SJCRH30 (cell line): ENCODE measurements around the gene SERP2. TPM values are rescaled to one million over a fixed set of nuclear protein-coding genes. Genes with fewer than 3 reads are reported as not detected.

Experiments used
- DNase-seq, 2 experiments: peaks; one replicate each; pipeline ENCODE4 v3.0.0-alpha.2; 2015 to 2020
- H3K27ac ChIP-seq: fragments of 250-450 bp; sonication (Bioruptor Pico); 2 replicates; pipeline ENCODE4 v1.5.1; 2020; ENCODE audit warnings: mild to moderate bottlenecking, moderate library complexity
- H3K27me3 ChIP-seq: fragments of 250-450 bp; sonication (Bioruptor Pico); 2 replicates; pipeline ENCODE4 v1.5.1; 2020; ENCODE audit warnings: mild to moderate bottlenecking, moderate library complexity
- H3K36me3 ChIP-seq: fragments of 250-450 bp; sonication (Bioruptor Pico); 2 replicates; pipeline ENCODE4 v1.5.1; 2020; ENCODE audit warnings: mild to moderate bottlenecking, moderate library complexity
- H3K4me1 ChIP-seq: fragments of 250-450 bp; sonication (Bioruptor Pico); 2 replicates; pipeline ENCODE4 v1.5.1; 2020; ENCODE audit warnings: mild to moderate bottlenecking, moderate library complexity
- H3K4me3 ChIP-seq: fragments of 250-450 bp; sonication (Bioruptor Pico); 2 replicates; pipeline ENCODE4 v1.5.1; 2020; ENCODE audit warnings: mild to moderate bottlenecking, moderate library complexity
- H3K9me3 ChIP-seq: fragments of 250-450 bp; sonication (Bioruptor Pico); replicated peaks from 2 replicates; pipeline ENCODE4 v1.5.1; 2020; ENCODE audit warnings: mild to moderate bottlenecking, moderate library complexity
- total RNA-seq: library from RNA; depleted of rRNA; stranded (reverse); fragments of >200 nt; shearing (Covaris generic); gene quantifications from 2 replicates; pipeline ENCODE4 v1.2.3, GENCODE V29; 2014

Gene SERP2
- total RNA-seq, 1 experiment from 2014 or later: not detected

DNA sequence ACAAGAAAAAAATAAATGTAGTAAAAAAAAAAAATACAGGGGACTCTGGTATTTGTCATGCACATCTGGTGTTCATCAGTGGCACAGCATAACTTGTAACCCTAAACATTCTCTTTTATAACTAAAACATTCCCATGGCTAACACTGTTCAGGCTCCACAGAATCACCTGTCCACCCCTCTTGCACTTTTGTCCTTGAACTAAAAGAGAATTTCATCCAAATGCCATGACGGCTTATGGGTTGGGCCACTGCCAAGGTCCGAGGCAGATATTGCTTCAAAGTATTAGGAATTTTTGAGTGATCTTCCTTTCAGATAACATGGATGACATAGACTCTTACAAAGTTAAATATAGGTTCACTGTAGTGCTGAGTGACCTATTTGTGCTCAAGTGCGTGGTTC, 25.7 kb upstream of the SERP2 start:
- no peaks in the 10 kb centered on the region for H3K36me3 ChIP-seq
- DNase-seq: no peak
- no peak overlapping the region for H3K27ac ChIP-seq
- H3K9me3 ChIP-seq: no peaks in the 10 kb centered on the region
- H3K4me1 ChIP-seq: no peaks in the 10 kb centered on the region
- 0 out of 2 replicates have a peak, but pooled peaks cover 4% of the 10 kb centered on the region for H3K27me3 ChIP-seq
- H3K4me3 ChIP-seq: no peak overlapping the region

DNA sequence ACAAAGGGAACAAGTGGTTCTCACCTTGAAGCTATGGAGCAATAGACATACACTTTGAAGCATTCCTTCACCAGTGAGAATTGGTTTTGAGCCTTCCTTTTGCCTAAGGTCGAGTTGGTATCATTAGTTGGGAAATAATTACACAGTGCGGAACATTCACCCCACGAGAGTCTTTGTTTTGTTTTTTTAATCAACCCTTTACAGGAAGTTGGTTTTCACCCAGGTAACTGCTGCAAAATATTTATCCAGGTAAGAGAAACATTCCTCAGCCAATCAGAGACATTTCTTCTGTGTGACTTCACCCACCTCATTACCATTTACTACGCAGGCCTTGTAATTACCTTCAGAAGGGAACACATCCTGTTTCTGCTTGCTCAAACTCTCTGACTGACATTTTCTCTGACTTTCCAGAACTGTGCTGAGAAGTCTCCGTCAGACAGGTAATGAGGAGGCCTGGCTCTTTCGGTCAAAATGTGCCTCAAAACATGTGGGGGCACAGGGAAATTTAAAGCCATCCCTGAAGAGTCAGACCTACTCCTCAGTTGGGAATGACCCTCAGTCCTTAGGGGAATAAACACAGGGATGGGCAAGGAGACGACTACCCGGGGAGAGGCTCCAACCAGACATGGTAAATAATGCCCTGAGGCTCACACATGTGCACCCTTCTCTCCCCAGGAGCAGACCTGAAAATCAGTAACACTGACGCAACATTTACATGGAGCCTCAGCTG, 22.7 kb upstream of the SERP2 start:
- no peak for DNase-seq

DNA sequence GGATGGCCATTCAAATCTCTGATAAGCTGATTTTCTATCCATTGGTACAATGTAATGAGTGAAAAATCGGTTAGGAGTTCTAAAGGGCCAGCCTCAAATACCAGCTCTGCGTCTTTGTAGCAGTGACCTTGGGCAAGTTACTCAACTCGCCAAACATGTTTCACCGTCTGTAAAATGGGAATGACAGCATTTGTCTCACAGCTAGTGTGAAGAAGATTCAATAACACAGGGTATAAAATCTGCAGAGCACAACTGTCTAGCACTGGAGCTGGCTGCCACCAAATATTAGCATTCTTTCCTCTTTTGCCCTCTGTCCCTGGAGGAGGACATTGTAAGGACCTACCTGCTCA, 22.1 kb upstream of the SERP2 start:
- DNase-seq: no peak
- Histone ChIP-seq H3K27ac (no peak overlapping the region), H3K36me3 (no peaks in the 10 kb centered on the region), H3K4me3 (no peak overlapping the region), H3K4me1 (no peaks in the 10 kb centered on the region), H3K9me3 (no peaks in the 10 kb centered on the region), H3K27me3 (0 out of 2 replicates have a peak, but pooled peaks cover 4% of the 10 kb centered on the region)

More for the DNA sequence above, 22.7 kb upstream of the SERP2 start:
- Histone ChIP-seq H3K9me3 (no peaks in the 10 kb centered on the region), H3K4me3 (no peak overlapping the region), H3K27me3 (0 out of 2 replicates have a peak, but pooled peaks cover 4% of the 10 kb centered on the region), H3K36me3 (no peaks in the 10 kb centered on the region), H3K27ac (no peak overlapping the region), H3K4me1 (no peaks in the 10 kb centered on the region)

DNA sequence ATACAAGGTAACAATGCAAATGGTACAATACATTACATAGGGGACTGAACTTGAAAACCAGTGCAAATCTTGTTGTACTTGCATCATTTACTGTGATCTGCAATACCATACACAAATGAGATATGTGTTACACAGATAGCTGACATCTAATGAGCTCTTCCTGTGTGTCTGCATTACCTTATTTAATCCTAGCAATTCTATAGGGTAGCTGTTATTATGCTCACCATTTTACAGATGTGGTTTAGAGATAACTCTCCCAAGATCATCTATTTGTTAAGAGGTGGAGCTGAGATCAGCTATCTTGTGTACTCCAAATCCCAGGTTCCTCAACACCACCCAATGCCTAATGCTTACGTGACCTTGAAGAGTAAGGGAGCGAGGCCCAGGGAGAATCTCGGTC, 21.4 kb upstream of the SERP2 start:
- no peaks in the 10 kb centered on the region for H3K9me3 ChIP-seq
- H3K4me1 ChIP-seq: no peaks in the 10 kb centered on the region
- H3K27me3 ChIP-seq: 0 out of 2 replicates have a peak, but pooled peaks cover 4% of the 10 kb centered on the region
- no peak for DNase-seq
- no peaks in the 10 kb centered on the region for H3K36me3 ChIP-seq
- no peak overlapping the region for H3K27ac ChIP-seq
- no peak overlapping the region for H3K4me3 ChIP-seq

DNA sequence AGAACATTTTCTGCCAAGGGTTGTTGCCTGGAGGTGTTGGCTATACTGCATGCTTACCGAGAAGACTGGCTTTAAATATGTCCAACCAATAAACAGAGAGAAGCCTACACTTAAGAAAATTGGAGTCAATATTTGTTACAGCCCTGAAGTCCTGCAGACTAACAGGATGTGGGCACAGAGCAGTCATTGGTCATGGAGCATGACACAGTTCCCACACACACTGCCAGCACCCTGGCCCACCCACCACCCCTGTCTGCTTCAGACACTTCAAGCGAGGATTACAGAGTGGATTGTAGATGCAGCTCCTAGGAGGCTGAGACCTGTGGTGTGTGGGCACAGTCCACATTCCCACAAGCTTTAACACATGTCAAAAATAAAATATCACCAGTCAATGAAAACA, 21.0 kb upstream of the SERP2 start:
- H3K9me3 ChIP-seq: no peaks in the 10 kb centered on the region
- no peak overlapping the region for H3K4me3 ChIP-seq
- H3K4me1 ChIP-seq: no peaks in the 10 kb centered on the region
- 0 out of 2 replicates have a peak, but pooled peaks cover 4% of the 10 kb centered on the region for H3K27me3 ChIP-seq
- DNase-seq: no peak
- no peaks in the 10 kb centered on the region for H3K36me3 ChIP-seq
- H3K27ac ChIP-seq: no peak overlapping the region

DNA sequence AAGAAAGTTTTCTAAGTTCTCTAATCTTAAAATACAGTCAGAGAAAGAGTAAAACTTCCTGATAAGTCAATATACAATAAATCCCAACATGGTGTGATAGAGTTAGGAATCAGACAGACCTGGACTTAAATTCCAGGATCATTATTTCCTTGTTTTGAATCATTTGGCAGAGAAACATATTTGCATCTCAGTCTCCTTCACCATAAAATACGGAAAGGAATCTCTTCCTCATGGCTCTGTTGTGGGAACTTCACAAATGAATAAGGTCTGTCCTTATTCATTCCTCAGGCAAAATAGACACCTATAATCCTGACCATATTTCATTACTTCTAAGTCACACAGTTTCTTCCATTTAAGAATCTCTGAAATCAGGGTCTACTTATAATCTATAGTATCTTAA, 19.3 kb upstream of the SERP2 start:
- no peak for DNase-seq
- H3K9me3 ChIP-seq: no peaks in the 10 kb centered on the region
- H3K4me3 ChIP-seq: no peak overlapping the region
- no peak overlapping the region for H3K27ac ChIP-seq
- H3K4me1 ChIP-seq: no peaks in the 10 kb centered on the region
- 0 out of 2 replicates have a peak, but pooled peaks cover 4% of the 10 kb centered on the region for H3K27me3 ChIP-seq
- no peaks in the 10 kb centered on the region for H3K36me3 ChIP-seq

DNA sequence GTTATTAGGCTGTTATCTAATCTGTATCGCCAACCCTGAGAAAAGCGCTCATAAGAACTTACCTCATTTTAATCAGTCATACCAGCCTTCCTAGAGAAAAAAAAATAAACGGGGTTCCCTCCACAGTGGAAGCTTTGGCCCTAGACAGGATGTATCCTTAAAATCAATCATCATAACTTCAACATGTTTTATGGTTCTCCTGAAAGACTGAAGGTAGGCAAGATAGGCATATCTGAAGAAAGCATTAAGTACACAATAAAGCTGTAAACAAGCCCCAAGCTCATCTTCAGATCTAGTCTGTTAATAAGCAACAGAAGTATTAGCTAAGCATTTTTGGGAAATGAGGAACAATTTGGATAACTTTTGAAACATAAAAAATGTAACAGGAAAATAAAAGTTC, 18.7 kb upstream of the SERP2 start:
- Histone ChIP-seq H3K4me1 (no peaks in the 10 kb centered on the region), H3K27ac (no peak overlapping the region), H3K36me3 (no peaks in the 10 kb centered on the region), H3K9me3 (no peaks in the 10 kb centered on the region), H3K27me3 (0 out of 2 replicates have a peak, but pooled peaks cover under 1% of the 10 kb centered on the region), H3K4me3 (no peak overlapping the region)
- DNase-seq: no peak

DNA sequence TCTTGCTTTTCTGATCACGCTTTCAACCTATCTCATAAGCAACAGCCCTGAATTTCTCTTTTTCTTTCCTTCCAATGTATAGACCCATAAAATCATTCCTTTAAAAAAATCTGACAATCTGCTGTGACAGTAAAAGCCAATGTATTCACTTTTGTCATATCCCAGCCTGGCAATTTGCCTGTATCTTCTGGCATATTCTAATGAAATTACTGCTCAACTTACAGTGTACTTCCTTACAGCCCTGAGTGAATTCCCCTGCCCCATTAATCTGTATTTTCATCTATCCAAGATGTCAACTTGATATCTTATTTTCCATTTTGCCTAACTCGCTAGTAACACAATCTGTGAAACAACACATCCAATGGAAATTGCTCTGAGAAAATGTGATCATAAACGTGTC, 18.0 kb upstream of the SERP2 start:
- Histone ChIP-seq H3K27ac (no peak overlapping the region), H3K27me3 (no peaks in the 10 kb centered on the region), H3K4me1 (no peaks in the 10 kb centered on the region), H3K4me3 (no peak overlapping the region), H3K36me3 (no peaks in the 10 kb centered on the region), H3K9me3 (no peaks in the 10 kb centered on the region)
- no peak for DNase-seq

DNA sequence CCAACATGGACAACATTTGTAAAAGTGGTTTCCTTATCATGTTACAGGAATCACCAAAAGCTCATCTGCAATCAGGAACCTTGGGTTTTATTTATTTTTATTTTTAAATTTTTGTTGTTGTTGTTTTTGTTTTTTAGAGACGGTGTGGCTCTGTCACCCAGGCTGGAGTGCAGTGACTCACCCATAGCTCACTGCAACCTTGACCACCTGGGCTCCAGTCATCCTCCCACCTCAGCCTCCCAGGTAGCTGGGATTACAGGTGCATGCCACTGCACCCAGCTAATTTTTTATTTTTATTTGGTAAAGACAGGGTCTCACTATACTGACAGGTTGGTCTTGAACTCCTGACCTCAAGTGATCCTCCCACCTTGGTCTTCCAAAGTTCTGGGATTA, 13.6 kb upstream of the SERP2 start:
- H3K4me1 ChIP-seq: no peaks in the 10 kb centered on the region
- no peaks in the 10 kb centered on the region for H3K36me3 ChIP-seq
- no peaks in the 10 kb centered on the region; the same call in 1 of the 2 replicates for H3K27me3 ChIP-seq
- no peak for DNase-seq
- H3K4me3 ChIP-seq: no peak overlapping the region
- H3K9me3 ChIP-seq: no peaks in the 10 kb centered on the region
- H3K27ac ChIP-seq: no peak overlapping the region

DNA sequence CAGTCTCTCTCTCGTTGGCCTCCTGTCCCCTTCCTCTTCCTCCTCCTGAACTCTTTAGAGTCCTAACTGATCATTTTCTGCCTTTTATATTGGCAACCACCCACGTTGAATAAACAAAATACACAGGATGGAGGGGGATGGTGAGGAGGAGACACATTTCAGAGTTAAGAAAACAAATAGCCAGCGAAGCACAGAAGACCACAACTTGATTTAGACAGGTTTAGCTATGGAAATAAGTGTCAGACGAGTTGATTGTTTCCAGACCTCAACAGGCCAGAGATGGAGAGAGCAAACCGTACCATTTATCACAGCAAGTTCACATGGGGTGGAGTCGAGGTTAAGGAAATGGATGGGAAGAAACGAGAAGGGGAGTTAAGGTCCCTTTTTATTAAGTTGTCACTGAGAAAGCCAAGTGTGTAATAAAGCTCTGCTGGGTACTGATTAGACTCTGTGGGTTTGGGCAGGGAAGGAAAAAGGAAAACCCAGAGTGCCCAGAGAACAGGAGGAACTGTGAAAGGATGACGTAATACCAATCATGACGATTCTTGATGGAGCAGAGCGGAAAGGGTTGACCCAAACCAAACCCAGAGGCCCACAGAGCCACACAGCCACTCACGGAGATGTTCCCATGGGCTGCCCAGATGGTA, 11.1 kb upstream of the SERP2 start:
- Histone ChIP-seq H3K4me1 (no peaks in the 10 kb centered on the region), H3K36me3 (no peaks in the 10 kb centered on the region), H3K4me3 (no peak overlapping the region), H3K27ac (no peak overlapping the region), H3K27me3 (no peaks in the 10 kb centered on the region; the same call in 1 of the 2 replicates), H3K9me3 (no peaks in the 10 kb centered on the region)
- DNase-seq: no peak

DNA sequence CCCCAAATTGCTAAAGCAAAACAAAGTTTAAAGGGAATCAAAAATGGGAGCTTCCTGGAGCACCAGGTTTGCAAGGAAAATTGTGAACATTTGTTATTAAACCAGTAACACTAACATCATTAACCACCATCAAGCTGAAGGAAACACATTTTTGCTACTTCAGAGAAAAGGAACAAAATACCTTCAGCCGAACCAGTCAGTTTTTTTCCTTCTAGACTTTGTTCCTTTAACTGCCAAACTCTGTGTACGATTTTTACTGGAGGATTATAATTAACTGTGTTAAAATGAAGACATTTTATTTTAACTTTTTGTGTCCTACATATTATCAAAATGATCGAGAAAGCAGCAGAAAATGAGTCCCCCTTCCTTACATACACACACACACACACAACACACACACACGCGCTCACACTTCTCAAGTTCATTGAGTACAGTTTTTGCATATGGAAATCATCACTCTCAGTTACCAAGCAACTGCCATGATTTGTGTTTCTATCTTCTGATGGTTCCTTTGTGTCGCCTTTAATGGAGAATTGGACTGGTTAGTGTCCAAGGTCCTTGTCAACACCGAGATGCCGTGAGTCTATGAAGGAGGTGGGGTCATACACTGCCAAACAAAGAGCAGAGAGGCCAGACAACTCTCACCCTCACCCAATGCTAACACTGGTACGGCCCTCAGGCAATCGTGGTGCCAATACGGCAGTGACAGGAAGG, 9.8 kb upstream of the SERP2 start:
- H3K27ac ChIP-seq: no peak overlapping the region
- H3K9me3 ChIP-seq: no peaks in the 10 kb centered on the region
- H3K4me3 ChIP-seq: no peak overlapping the region
- H3K36me3 ChIP-seq: no peaks in the 10 kb centered on the region
- no peaks in the 10 kb centered on the region for H3K4me1 ChIP-seq
- H3K27me3 ChIP-seq: no peaks in the 10 kb centered on the region; the same call in 1 of the 2 replicates
- DNase-seq: no peak

DNA sequence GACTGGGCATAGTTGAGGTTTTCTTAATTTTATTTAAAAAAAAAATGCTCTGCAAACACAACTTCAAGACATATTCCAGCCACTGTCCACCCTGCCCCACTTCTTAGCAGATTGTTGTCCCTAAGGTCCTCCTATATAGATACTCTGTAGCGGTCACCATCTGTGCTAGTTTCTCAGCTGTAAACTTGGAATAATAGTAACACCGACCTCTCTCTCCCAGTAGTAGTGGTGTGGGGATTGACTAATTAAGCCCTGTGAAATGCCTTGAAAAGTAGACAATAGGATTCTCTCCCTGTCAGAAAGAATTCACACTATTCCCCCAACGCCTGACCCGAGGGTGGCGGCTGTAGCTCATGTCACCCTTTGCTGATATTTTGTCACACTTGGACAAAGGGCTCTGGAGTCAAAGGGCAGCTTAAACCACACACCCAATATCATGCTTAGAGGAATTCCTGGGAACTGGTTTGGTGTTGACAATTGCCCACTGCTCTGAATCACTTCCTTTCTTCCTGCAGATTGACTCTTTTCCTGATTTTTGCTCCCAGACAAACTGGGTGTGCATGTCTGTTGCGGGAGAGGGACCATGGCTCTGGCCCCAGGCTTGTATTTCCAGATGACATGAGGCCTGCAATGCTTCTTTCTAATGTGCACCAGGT, 9.2 kb upstream of the SERP2 start:
- Histone ChIP-seq H3K27ac (no peak overlapping the region), H3K4me1 (no peaks in the 10 kb centered on the region), H3K4me3 (no peak overlapping the region), H3K27me3 (no peaks in the 10 kb centered on the region; the same call in 1 of the 2 replicates), H3K36me3 (no peaks in the 10 kb centered on the region), H3K9me3 (no peaks in the 10 kb centered on the region)
- no peak for DNase-seq

DNA sequence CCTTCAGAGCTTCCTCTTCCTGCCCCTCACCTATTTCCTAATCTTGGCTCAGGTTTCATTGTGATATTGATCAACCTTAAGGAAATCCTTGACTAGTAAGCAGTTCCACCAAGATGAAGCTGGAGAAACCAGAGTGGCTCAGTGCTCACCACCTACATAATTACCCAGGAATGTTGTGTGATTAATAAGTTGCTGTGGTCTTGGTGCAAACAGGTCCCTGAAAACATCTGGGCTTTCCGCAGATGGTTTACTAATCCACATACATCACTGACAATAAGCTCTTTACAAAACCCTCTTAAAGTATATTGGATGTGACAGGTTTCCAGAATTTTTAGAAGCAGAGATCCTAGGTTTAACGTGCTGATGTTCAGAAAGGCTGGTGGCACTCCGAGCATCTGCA, 8.6 kb upstream of the SERP2 start:
- Histone ChIP-seq H3K4me1 (no peaks in the 10 kb centered on the region), H3K36me3 (no peaks in the 10 kb centered on the region), H3K27me3 (no peaks in the 10 kb centered on the region; the same call in 1 of the 2 replicates), H3K9me3 (no peaks in the 10 kb centered on the region), H3K4me3 (no peak overlapping the region), H3K27ac (no peak overlapping the region)
- DNase-seq: no peak

DNA sequence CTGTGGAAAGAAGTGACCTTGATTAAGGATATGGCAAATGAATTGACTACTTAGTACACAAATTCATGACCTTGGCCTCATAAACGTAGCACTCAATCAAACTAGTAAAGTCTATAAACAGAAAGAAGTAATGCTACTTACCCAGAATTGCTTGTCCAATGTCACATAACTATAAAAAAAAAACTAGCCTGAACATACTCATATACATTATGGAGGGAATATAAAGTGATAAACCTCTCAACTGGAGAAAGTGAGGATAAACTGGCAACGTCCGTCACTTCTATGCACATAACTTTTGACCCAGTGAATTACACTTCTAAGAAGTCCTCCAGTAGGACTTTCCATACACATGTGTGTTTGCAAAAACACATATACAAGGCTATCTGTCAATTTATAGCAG, 7.7 kb upstream of the SERP2 start:
- Histone ChIP-seq H3K4me1 (no peaks in the 10 kb centered on the region), H3K27me3 (no peaks in the 10 kb centered on the region; the same call in none of the 2 replicates), H3K4me3 (no peak overlapping the region), H3K27ac (no peak overlapping the region), H3K36me3 (no peaks in the 10 kb centered on the region), H3K9me3 (no peaks in the 10 kb centered on the region)
- no peak for DNase-seq
